ENCODE measurements around the gene USP6.
"Not testable (repeated sequence)": the region's sequence is repeated elsewhere in the genome, so short reads cannot be mapped to it uniquely, and the experiment has no call there.

USP6 gene

DNA sequence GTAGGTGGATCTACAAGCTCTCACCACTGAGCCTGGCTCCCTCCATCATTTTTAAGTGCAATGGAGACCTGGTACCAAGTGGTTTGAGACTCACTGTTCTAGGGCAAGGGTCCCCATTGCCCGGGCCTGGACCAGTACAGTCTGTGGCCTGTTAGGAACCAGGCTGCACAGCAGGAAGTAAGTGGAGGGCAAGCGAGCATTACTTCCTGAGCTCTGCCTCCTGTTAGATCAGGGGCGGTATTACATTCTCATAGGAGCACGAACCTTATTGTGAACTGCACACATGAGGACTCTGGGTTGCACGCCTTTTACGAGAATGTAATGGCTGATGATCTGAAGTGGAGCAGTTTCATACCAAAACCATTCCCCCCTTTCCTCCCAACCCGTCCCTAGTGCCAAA lies 82.6 kb downstream of the USP6 start:
- Histone ChIP-seq H3K27ac (ENCODE audit: low read length) (no peak overlapping the region), H3K27me3 (ENCODE audit: control insufficient read depth, insufficient read depth, low read length) (no peaks in the 10 kb centered on the region), H3K4me3 (ENCODE audit: low read length) (no peak overlapping the region), H3K9me3 (ENCODE audit: control insufficient read depth, insufficient read depth, low read length) (no peaks in the 10 kb centered on the region), H3K36me3 (ENCODE audit: control insufficient read depth, insufficient read depth, low read length) (no peaks in the 10 kb centered on the region), H3K4me1 (ENCODE audit: control insufficient read depth, insufficient read depth, low read length) (no peaks in the 10 kb centered on the region)
- no CpG with 5 or more reads among the region's 7 CpGs for WGBS (ENCODE audit: insufficient coverage, insufficient read length)
- no peak for DNase-seq (ENCODE audit: low read depth, low spot score)

DNA sequence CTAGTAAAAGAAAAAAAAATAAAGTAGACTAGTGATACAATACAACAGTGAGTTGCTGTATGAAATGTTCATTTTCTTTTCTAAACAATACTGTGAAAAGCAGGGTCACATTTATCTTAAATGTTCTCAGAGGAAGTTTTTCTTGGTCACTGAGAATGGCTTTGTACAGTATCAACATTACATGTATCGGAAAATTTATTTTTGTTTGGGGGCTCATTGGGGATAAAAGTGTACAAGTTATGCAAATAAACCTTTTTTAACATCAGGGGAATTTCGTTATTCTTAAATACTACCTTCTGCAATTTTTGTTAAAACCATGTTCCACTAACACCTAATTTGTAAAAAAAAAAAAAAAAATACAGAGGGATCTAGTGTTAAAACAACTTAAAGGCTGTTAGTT lies 84.5 kb downstream of the USP6 start:
- H3K27me3 ChIP-seq (ENCODE audit: control insufficient read depth, insufficient read depth, low read length): no peaks in the 10 kb centered on the region
- no peak for DNase-seq (ENCODE audit: low read depth, low spot score)
- no peaks in the 10 kb centered on the region for H3K4me1 ChIP-seq (ENCODE audit: control insufficient read depth, insufficient read depth, low read length)
- WGBS (ENCODE audit: insufficient coverage, insufficient read length): no CpG with 5 or more reads among the region's 2 CpGs
- H3K9me3 ChIP-seq (ENCODE audit: control insufficient read depth, insufficient read depth, low read length): no peaks in the 10 kb centered on the region
- H3K36me3 ChIP-seq (ENCODE audit: control insufficient read depth, insufficient read depth, low read length): no peaks in the 10 kb centered on the region
- no peak overlapping the region for H3K27ac ChIP-seq (ENCODE audit: low read length)
- H3K4me3 ChIP-seq (ENCODE audit: low read length): no peak overlapping the region

DNA sequence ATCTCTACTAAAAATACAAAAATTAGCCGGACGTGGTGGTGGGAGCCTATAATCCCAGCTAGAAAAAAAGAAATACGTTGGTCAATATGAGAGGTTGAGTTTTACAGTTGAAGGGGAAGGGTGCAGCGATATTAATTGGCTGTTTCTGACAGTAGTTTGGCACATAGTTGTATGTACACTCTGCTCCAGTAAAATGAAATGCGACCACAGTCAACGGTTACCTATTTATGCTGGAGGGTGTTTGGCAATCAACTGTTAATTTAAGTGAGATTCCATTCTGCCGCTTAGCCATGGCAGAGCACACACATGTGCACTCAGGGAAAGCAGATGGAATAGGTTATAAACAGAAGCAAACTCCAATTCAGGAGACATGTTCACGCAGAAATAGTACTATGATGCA lies 85.2 kb downstream of the USP6 start:
- no peak overlapping the region for H3K4me3 ChIP-seq (ENCODE audit: low read length)
- WGBS (ENCODE audit: insufficient coverage, insufficient read length): no CpG with 5 or more reads among the region's 8 CpGs
- no peak overlapping the region for H3K27ac ChIP-seq (ENCODE audit: low read length)
- no peaks in the 10 kb centered on the region for H3K4me1 ChIP-seq (ENCODE audit: control insufficient read depth, insufficient read depth, low read length)
- H3K9me3 ChIP-seq (ENCODE audit: control insufficient read depth, insufficient read depth, low read length): no peaks in the 10 kb centered on the region
- H3K36me3 ChIP-seq (ENCODE audit: control insufficient read depth, insufficient read depth, low read length): no peaks in the 10 kb centered on the region
- no peak for DNase-seq (ENCODE audit: low read depth, low spot score)
- no peaks in the 10 kb centered on the region for H3K27me3 ChIP-seq (ENCODE audit: control insufficient read depth, insufficient read depth, low read length)

DNA sequence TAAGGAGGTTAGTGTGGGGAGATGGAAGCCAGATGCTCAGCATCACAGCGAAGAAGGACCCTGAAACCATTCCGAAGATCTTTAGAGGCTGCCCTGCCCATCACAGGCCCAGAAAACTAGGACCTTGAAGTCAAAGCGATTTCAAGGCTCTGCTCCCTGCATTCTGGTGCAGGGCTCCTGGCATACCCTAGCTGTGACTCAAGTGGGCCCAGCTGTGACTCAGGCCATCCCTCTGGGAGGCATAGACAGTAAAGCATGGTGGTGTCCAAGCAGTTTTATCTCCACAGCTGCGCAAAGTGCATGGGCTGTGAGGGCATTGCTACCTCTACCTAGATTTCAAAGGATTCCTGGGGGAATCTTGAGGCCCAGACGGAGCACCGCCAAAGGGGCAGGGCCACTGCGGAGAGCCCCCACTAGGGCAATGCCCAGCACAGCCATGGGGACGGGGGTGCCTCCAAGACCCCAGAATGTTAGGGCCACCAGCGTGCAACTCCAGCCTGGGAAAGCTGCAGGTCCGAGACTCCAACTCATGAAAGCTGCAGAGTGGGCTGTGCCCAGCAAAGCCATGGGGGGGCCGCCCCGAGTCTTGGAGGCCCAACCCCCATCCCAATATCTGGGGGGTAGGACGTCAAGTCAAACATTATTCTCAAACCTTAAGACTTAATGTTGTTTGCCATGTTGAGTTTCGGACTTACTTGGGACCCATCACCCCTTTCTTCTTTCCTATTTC lies 87.5 kb downstream of the USP6 start:
- no peaks in the 10 kb centered on the region for H3K9me3 ChIP-seq (ENCODE audit: control insufficient read depth, insufficient read depth, low read length)
- no peaks in the 10 kb centered on the region for H3K4me1 ChIP-seq (ENCODE audit: control insufficient read depth, insufficient read depth, low read length)
- no peak overlapping the region for H3K27ac ChIP-seq (ENCODE audit: low read length)
- H3K27me3 ChIP-seq (ENCODE audit: control insufficient read depth, insufficient read depth, low read length): no peaks in the 10 kb centered on the region
- WGBS (ENCODE audit: insufficient coverage, insufficient read length): no CpG with 5 or more reads among the region's 14 CpGs
- no peak for DNase-seq (ENCODE audit: low read depth, low spot score)
- H3K4me3 ChIP-seq (ENCODE audit: low read length): no peak overlapping the region
- H3K36me3 ChIP-seq (ENCODE audit: control insufficient read depth, insufficient read depth, low read length): no peaks in the 10 kb centered on the region

DNA sequence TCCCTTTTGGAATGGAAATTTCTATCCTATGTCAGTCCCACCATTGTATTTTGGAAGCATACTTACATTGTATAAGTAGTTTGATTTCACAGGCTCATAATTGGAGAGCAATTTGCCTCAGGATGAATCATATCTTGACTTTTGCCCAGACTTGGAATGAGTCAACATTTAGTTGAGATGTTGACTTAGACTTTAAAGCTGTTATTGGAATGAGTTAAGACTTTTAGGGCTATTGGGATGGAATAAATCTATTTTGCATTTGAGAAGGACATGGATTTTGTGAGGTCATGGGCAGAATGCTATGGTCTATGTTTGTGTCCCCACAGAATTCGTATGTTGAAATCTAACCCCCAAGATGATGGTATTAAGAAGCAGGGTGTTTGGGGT lies 88.1 kb downstream of the USP6 start:
- Histone ChIP-seq H3K27me3 (ENCODE audit: control insufficient read depth, insufficient read depth, low read length) (no peaks in the 10 kb centered on the region), H3K36me3 (ENCODE audit: control insufficient read depth, insufficient read depth, low read length) (no peaks in the 10 kb centered on the region), H3K4me3 (ENCODE audit: low read length) (no peak overlapping the region), H3K9me3 (ENCODE audit: control insufficient read depth, insufficient read depth, low read length) (no peaks in the 10 kb centered on the region), H3K4me1 (ENCODE audit: control insufficient read depth, insufficient read depth, low read length) (no peaks in the 10 kb centered on the region), H3K27ac (ENCODE audit: low read length) (no peak overlapping the region)
- WGBS (ENCODE audit: insufficient coverage, insufficient read length): no CpG with 5 or more reads among the region's 1 CpG
- no peak for DNase-seq (ENCODE audit: low read depth, low spot score)

DNA sequence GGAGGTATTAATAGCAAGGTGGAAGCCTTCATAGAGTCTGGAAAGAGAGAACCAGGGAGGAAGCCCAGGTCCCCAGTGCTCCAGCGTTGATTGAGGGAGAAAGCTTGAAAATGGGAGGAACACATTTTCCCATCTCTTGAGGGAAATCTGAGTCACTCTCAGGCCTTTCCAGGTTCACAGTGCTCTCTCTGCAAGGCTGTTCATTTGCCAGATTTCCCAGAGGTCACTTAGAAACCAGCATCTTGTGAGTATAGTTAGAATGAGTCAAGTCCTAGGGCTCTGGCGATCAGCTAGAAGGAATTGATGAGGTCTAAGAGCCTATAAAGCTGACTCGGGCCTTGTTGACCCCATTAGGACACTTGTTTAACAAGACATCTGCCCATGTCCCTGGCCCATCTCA lies 93.6 kb downstream of the USP6 start:
- Histone ChIP-seq H3K4me1 (ENCODE audit: control insufficient read depth, insufficient read depth, low read length) (no peaks in the 10 kb centered on the region), H3K4me3 (ENCODE audit: low read length) (no peak overlapping the region), H3K9me3 (ENCODE audit: control insufficient read depth, insufficient read depth, low read length) (no peaks in the 10 kb centered on the region), H3K36me3 (ENCODE audit: control insufficient read depth, insufficient read depth, low read length) (no peaks in the 10 kb centered on the region), H3K27ac (ENCODE audit: low read length) (no peak overlapping the region), H3K27me3 (ENCODE audit: control insufficient read depth, insufficient read depth, low read length) (no peaks in the 10 kb centered on the region)
- DNase-seq (ENCODE audit: low read depth, low spot score): no peak
- no CpG with 5 or more reads among the region's 3 CpGs for WGBS (ENCODE audit: insufficient coverage, insufficient read length)

DNA sequence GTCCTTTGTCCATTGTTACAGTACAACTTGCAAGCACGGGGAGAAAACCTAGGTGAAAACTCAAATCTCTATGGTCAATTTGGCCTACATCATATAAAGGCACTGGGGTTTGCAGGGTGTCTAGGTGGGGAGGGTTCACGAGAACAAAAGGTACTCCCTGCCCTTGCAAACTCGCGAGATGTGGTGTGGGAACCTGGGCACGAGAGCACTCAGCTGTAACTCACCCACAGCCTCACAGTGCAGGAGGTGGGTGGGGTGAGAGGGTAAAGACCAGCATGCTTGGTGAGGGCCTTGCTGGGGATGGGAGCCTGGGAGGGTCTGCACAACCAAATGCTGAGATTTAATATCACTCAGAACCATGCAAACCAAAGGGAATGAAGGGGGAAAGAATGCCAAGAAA lies 94.3 kb downstream of the USP6 start:
- no peaks in the 10 kb centered on the region for H3K27me3 ChIP-seq (ENCODE audit: control insufficient read depth, insufficient read depth, low read length)
- no peak overlapping the region for H3K4me3 ChIP-seq (ENCODE audit: low read length)
- H3K27ac ChIP-seq (ENCODE audit: low read length): no peak overlapping the region

DNA sequence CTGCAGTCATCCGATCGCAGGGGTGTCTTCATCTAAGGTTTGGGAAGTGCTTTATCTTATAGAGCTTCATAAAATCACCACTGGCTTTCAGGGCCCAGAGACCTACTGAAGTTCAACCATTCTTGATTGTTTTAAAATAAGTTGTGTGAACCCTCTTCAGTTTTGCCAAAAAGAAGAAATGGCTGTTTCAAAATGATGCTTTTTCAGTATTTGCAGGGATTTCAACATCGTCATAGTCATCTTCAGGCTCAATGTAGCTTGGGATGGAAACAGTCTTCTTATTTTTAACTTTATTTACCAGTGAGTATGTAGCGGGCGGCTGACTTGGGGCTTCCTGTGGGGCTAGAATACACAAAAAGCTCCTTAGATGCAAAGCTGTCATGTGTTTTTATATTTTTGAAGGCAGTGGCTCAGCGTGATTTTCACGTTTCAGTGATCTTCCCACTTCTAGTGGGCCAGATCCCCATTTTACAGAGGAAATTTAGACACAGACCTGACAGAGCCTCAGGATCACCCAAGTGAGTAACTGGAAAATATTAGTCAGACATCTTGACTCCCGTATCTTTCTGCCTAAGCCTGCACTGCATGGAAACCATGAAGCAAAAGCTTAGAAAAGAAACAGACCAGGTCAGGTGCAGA lies 94.9 kb downstream of the USP6 start:
- WGBS (ENCODE audit: insufficient coverage, insufficient read length): no CpG with 5 or more reads among the region's 8 CpGs
- Histone ChIP-seq H3K27me3 (ENCODE audit: control insufficient read depth, insufficient read depth, low read length) (no peaks in the 10 kb centered on the region), H3K9me3 (ENCODE audit: control insufficient read depth, insufficient read depth, low read length) (no peaks in the 10 kb centered on the region), H3K4me1 (ENCODE audit: control insufficient read depth, insufficient read depth, low read length) (no peaks in the 10 kb centered on the region), H3K36me3 (ENCODE audit: control insufficient read depth, insufficient read depth, low read length) (no peaks in the 10 kb centered on the region), H3K4me3 (ENCODE audit: low read length) (no peak overlapping the region), H3K27ac (ENCODE audit: low read length) (no peak overlapping the region)
- DNase-seq (ENCODE audit: low read depth, low spot score): no peak

More for the DNA sequence above, 94.3 kb downstream of the USP6 start:
- no peaks in the 10 kb centered on the region for H3K4me1 ChIP-seq (ENCODE audit: control insufficient read depth, insufficient read depth, low read length)
- H3K9me3 ChIP-seq (ENCODE audit: control insufficient read depth, insufficient read depth, low read length): no peaks in the 10 kb centered on the region
- no peak for DNase-seq (ENCODE audit: low read depth, low spot score)
- no CpG with 5 or more reads among the region's 5 CpGs for WGBS (ENCODE audit: insufficient coverage, insufficient read length)
- H3K36me3 ChIP-seq (ENCODE audit: control insufficient read depth, insufficient read depth, low read length): no peaks in the 10 kb centered on the region

DNA sequence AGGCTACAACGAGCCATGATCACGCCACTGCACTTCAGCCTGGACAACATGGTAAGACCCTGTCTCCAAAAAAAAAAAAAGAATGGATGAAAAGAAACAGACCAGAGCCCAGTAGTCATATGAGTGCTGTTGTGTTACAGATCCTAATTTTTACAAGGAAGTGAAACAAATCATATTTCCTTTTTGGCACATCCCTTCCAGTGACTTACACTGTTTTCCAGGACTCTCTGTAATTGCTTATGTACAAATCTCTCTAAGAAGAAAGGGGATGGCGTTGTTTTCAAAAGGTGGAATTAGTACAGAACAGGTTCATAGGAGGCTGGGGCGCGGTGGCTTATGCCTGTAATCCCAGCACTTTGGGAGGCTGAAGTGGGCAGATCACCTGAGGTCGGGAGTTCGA lies 95.6 kb downstream of the USP6 start:
- Histone ChIP-seq H3K27ac (ENCODE audit: low read length) (no peak overlapping the region), H3K4me3 (ENCODE audit: low read length) (no peak overlapping the region), H3K9me3 (ENCODE audit: control insufficient read depth, insufficient read depth, low read length) (no peaks in the 10 kb centered on the region), H3K4me1 (ENCODE audit: control insufficient read depth, insufficient read depth, low read length) (no peaks in the 10 kb centered on the region), H3K36me3 (ENCODE audit: control insufficient read depth, insufficient read depth, low read length) (no peaks in the 10 kb centered on the region), H3K27me3 (ENCODE audit: control insufficient read depth, insufficient read depth, low read length) (no peaks in the 10 kb centered on the region)
- DNase-seq (ENCODE audit: low read depth, low spot score): no peak
- no CpG with 5 or more reads among the region's 7 CpGs for WGBS (ENCODE audit: insufficient coverage, insufficient read length)

DNA sequence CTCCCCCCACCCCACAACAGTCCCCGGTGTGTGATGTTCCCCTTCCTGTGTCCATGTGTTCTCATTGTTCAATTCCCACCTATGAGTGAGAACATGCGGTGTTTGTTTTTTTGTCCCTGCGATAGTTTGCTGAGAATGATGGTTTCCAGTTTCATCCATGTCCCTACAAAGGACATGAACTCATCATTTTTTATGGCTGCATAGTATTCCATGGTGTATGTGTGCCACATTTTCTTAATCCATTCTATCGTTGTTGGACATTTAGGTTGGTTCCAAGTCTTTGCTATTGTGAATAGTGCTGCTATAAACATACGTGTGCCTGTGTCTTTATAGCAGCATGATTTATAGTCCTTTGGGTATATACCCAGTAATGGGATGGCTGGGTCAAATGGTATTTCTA lies 101.7 kb downstream of the USP6 start:
- no CpG with 5 or more reads among the region's 5 CpGs for WGBS (ENCODE audit: insufficient coverage, insufficient read length)
- not testable (repeated sequence) for DNase-seq (ENCODE audit: low read depth, low spot score); H3K36me3 ChIP-seq (ENCODE audit: control insufficient read depth, insufficient read depth, low read length)

DNA sequence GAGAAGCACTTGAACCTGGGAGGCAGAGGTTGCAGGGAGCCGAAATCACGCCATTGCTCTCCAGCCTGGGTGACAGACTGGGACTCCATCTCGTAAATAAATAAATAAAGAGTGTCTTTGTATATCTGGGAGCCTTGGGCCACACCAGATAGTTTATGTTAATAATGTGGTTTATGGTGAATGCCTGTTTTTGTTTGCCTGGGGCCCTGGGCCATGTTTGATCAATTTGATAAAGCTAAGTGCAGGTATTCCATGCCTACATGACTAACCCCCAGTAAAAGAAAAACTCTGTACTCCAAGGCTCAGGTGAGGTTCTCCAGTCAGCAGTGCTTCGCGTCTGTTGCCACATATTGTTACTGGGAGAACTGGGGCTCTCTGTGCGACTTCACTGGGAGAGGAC lies 103.7 kb downstream of the USP6 start:
- no CpG with 5 or more reads among the region's 6 CpGs for WGBS (ENCODE audit: insufficient coverage, insufficient read length)
- DNase-seq (ENCODE audit: low read depth, low spot score): no peak

More for the DNA sequence above, 101.7 kb downstream of the USP6 start:
- not testable (repeated sequence) for H3K27ac ChIP-seq (ENCODE audit: low read length); H3K27me3 ChIP-seq (ENCODE audit: control insufficient read depth, insufficient read depth, low read length); H3K4me1 ChIP-seq (ENCODE audit: control insufficient read depth, insufficient read depth, low read length); H3K9me3 ChIP-seq (ENCODE audit: control insufficient read depth, insufficient read depth, low read length); H3K4me3 ChIP-seq (ENCODE audit: low read length)

More for the DNA sequence above, 103.7 kb downstream of the USP6 start:
- no peaks in the 10 kb centered on the region for H3K36me3 ChIP-seq (ENCODE audit: control insufficient read depth, insufficient read depth, low read length)
- no peaks in the 10 kb centered on the region for H3K4me1 ChIP-seq (ENCODE audit: control insufficient read depth, insufficient read depth, low read length)
- no peak overlapping the region for H3K27ac ChIP-seq (ENCODE audit: low read length)
- H3K4me3 ChIP-seq (ENCODE audit: low read length): no peak overlapping the region
- H3K27me3 ChIP-seq (ENCODE audit: control insufficient read depth, insufficient read depth, low read length): no peaks in the 10 kb centered on the region
- no peaks in the 10 kb centered on the region for H3K9me3 ChIP-seq (ENCODE audit: control insufficient read depth, insufficient read depth, low read length)

All from iPS DF 6.9 (cell line).